Skeletal muscle tissue (tissue), 4 donors: ENCODE results near the gene IGFBP6. TPM values are rescaled to one million over a fixed set of nuclear protein-coding genes. Genes with fewer than 3 reads are reported as not detected.

ENCODE experiments used
- H3K27ac ChIP-seq: one replicate; pipeline ENCODE4 v1.7.0; 2013; ENCODE audit warnings: mild to moderate bottlenecking, low read depth, low read length, inconsistent platforms
- H3K27me3 ChIP-seq, 3 donors: one replicate each; pipeline ENCODE4 v1.7.0; 2013; ENCODE audit warnings: low read length in 3 of 3; ENCODE audit not compliant: control insufficient read depth in 3 of 3, insufficient read depth in 3 of 3
- H3K36me3 ChIP-seq, 3 donors: one replicate each; pipeline ENCODE4 v1.7.0; 2013; ENCODE audit warnings: low read length in 3 of 3; ENCODE audit not compliant: control insufficient read depth in 3 of 3, insufficient read depth in 3 of 3
- H3K4me1 ChIP-seq, 3 donors: one replicate each; pipeline ENCODE4 v1.7.0; 2013; ENCODE audit warnings: low read length in 3 of 3, mild to moderate bottlenecking in 3 of 3; ENCODE audit not compliant: control insufficient read depth in 3 of 3, insufficient read depth in 3 of 3
- H3K4me3 ChIP-seq, 3 donors: one replicate each; pipeline ENCODE4 v1.7.0; 2013; ENCODE audit warnings: low read length in 3 of 3
- H3K9ac ChIP-seq, 3 donors: one replicate each; pipeline ENCODE4 v1.7.0; 2013; ENCODE audit warnings: low read length in 3 of 3, mild to moderate bottlenecking in 3 of 3, moderate library complexity in 2 of 3, low read depth in 1 of 3
- H3K9me3 ChIP-seq, 3 donors: one replicate each; pipeline ENCODE4 v1.7.0; 2013; ENCODE audit warnings: low read length in 3 of 3; ENCODE audit not compliant: control insufficient read depth in 3 of 3
- total RNA-seq: library from RNA; depleted of rRNA; stranded (reverse); fragments of >200 nt; gene quantifications from one replicate; pipeline ENCODE4 v1.2.3, GENCODE V29; 2014
- donor health status: Osteomylitis.

Gene IGFBP6
- total RNA-seq, 1 donor from 2014 or later: 89.8 TPM

GRCh38 chr12:53059434-53060063 is 37.9 kb upstream of the IGFBP6 start:
- Histone ChIP-seq H3K9me3 (no peaks in the 10 kb centered on the region), H3K9ac (peak overlapping the region in 1 of 3 donors; percentile 16), H3K36me3 (peaks cover 69 to 73% (median 71%) of the 10 kb centered on the region in 3 donors), H3K27ac (no peak overlapping the region), H3K4me3 (no peak overlapping the region), H3K4me1 (peaks cover 43 to 77% (median 59%) of the 10 kb centered on the region in 3 donors), H3K27me3 (no peaks in the 10 kb centered on the region)

- Histone ChIP-seq H3K36me3 (peaks cover 67 to 73% (median 73%) of the 10 kb centered on the region in 3 donors), H3K27ac (peak overlapping the region; percentile 38), H3K27me3 (no peaks in the 10 kb centered on the region), H3K9me3 (no peaks in the 10 kb centered on the region), H3K4me1 (peaks cover 48 to 78% (median 60%) of the 10 kb centered on the region in 3 donors), H3K4me3 (no peak overlapping the region), H3K9ac (peak overlapping the region in 1 of 3 donors; percentile 16)
These were observed 37.3 kb upstream of the IGFBP6 start for GRCh38 chr12:53060064-53060720.

- Histone ChIP-seq H3K4me1 (peaks cover 54 to 77% (median 61%) of the 10 kb centered on the region in 3 donors), H3K36me3 (peaks cover 61 to 73% (median 72%) of the 10 kb centered on the region in 3 donors), H3K27me3 (no peaks in the 10 kb centered on the region), H3K27ac (peak overlapping the region; percentile 38), H3K4me3 (no peak overlapping the region), H3K9me3 (no peaks in the 10 kb centered on the region), H3K9ac (peak overlapping the region in 1 of 3 donors; percentile 45)
These were observed 36.7 kb upstream of the IGFBP6 start for GRCh38 chr12:53060721-53061276.

GRCh38 chr12:53061404-53062010 is 36.0 kb upstream of the IGFBP6 start:
- Histone ChIP-seq H3K36me3 (peaks cover 60 to 70% (median 69%) of the 10 kb centered on the region in 3 donors), H3K27me3 (no peaks in the 10 kb centered on the region), H3K4me3 (no peak overlapping the region), H3K9ac (peak overlapping the region; percentile 33 to 51 (median 45)), H3K27ac (peak overlapping the region; percentile 38), H3K9me3 (no peaks in the 10 kb centered on the region), H3K4me1 (peaks cover 60 to 83% (median 64%) of the 10 kb centered on the region in 3 donors)

- Histone ChIP-seq H3K9ac (peak overlapping the region; percentile 14 to 40 (median 33)), H3K9me3 (no peaks in the 10 kb centered on the region), H3K27ac (peak overlapping the region; percentile 38), H3K4me3 (no peak overlapping the region), H3K4me1 (peaks cover 62 to 82% (median 66%) of the 10 kb centered on the region in 3 donors), H3K36me3 (peaks cover 53 to 64% (median 63%) of the 10 kb centered on the region in 3 donors), H3K27me3 (no peaks in the 10 kb centered on the region)
These were observed 35.2 kb upstream of the IGFBP6 start for GRCh38 chr12:53062011-53062961.

GRCh38 chr12:53062977-53063707 is 34.3 kb upstream of the IGFBP6 start:
- peak overlapping the region; percentile 38 for H3K27ac ChIP-seq

GRCh38 chr12:53063708-53064612 is 33.5 kb upstream of the IGFBP6 start:
- Histone ChIP-seq H3K4me3 (peak overlapping the region in 1 of 3 donors; percentile 7), H3K9ac (peak overlapping the region in 1 of 3 donors; percentile 50), H3K36me3 (peaks cover 49 to 53% (median 51%) of the 10 kb centered on the region in 3 donors), H3K4me1 (peaks cover 64 to 73% (median 70%) of the 10 kb centered on the region in 3 donors), H3K27ac (peak overlapping the region; percentile 58), H3K9me3 (no peaks in the 10 kb centered on the region), H3K27me3 (no peaks in the 10 kb centered on the region)

More at GRCh38 chr12:53062977-53063707, 34.3 kb upstream of the IGFBP6 start:
- H3K9me3 ChIP-seq: no peaks in the 10 kb centered on the region
- no peak overlapping the region for H3K4me3 ChIP-seq
- H3K4me1 ChIP-seq: peaks cover 62 to 73% (median 64%) of the 10 kb centered on the region in 3 donors
- H3K36me3 ChIP-seq: peaks cover 52 to 58% (median 54%) of the 10 kb centered on the region in 3 donors
- peak overlapping the region in 1 of 3 donors; percentile 40 for H3K9ac ChIP-seq
- no peaks in the 10 kb centered on the region for H3K27me3 ChIP-seq
